ENCODE data around the gene CAMK2N1.

- no peak for TF ChIP-seq CTCF (conservative IDR thresholded peaks at IDR 0.05; ENCODE audit: low read depth, low read length)
- TF ChIP-seq EZH2phosphoT487 (IDR thresholded peaks at IDR 0.05; ENCODE audit: borderline replicate concordance, low read length) = no peak
- no peak for TF ChIP-seq EZH2 (IDR thresholded peaks at IDR 0.05; ENCODE audit: low read length, unreplicated experiment)
Observed at GRCh38 chr1:20533635-20534034, 47.6 kb upstream of the CAMK2N1 start.
